Muscle of back (tissue), 10 donors: ENCODE results near the gene EEF1AKMT2. TPM values are rescaled to one million over a fixed set of nuclear protein-coding genes. Genes with fewer than 3 reads are reported as not detected.

ENCODE experiments used
- polyA plus RNA-seq, 10 donors: library from polyadenylated mRNA; unstranded; fragments of 120-200 nt; gene quantifications; one replicate each; pipeline ENCODE4 v1.2.1, GENCODE V29; 2013; ENCODE audit not compliant: insufficient read length in 10 of 10

Gene EEF1AKMT2
- polyA plus RNA-seq, 10 donors: 20.5 to 29.0 (median 23.2) TPM

Other genes with a start within 250 kb of the EEF1AKMT2 start
- gene FAM53B, start 47.5 kb downstream of the EEF1AKMT2 start, polyA plus RNA-seq: 10 to 100 TPM; 20.8 to 27.2 (median 21.6) TPM
- 10 to 100 TPM; 14.3 to 23.3 (median 18.2) TPM for gene ABRAXAS2, start 9.9 kb upstream of the EEF1AKMT2 start, polyA plus RNA-seq
- 10 to 100 TPM; 15.9 to 22.0 (median 19.2) TPM for gene ZRANB1, start 150.2 kb upstream of the EEF1AKMT2 start, polyA plus RNA-seq